ENCODE measurements around the gene PBRM1. TPM values are rescaled to one million over a fixed set of nuclear protein-coding genes. Genes with fewer than 3 reads are reported as not detected.

PBRM1 gene
- total RNA-seq, 1 experiment from 2014 or later = 40.0 TPM

GRCh38 chr3:52539010-52539653 lies 146.6 kb downstream of the PBRM1 start:
- H3K27ac ChIP-seq (ENCODE audit: low read depth, low read length) = no peak overlapping the region
- no peak overlapping the region for H3K4me2 ChIP-seq (ENCODE audit: low read length)
- ChIA-PET RAD21 (ENCODE audit: low non-redundant PET in 1 of 2, low total read pairs in 2 of 2, uncharacterized antibody in 2 of 2, unreplicated experiment in 2 of 2) (no interaction called here), CTCF (no interaction called here), POLR2A (interaction anchor here (0.7 kb wide), 1 partner anchor 328 kb away, joined by 3 read pairs; no protein-coding TSS in a partner anchor)
- no peaks in the 10 kb centered on the region for H3K9me2 ChIP-seq (ENCODE audit: insufficient read depth)
- H3K4me3 ChIP-seq (replicated peaks in 1 of 2; ENCODE audit: low read depth in 1 of 2, low read length in 2 of 2) = no peak overlapping the region
- H3K79me2 ChIP-seq (ENCODE audit: insufficient read depth, low read length) = peaks cover 55% of the 10 kb centered on the region
- no TSS peak for BruUV-seq (replicated peaks)
- peaks cover 0 to 7% of the 10 kb centered on the region in 2 experiments; a peak in 1 of 4 replicates for H3K36me3 ChIP-seq (ENCODE audit: control insufficient read depth in 1 of 2, insufficient read depth in 2 of 2, low read length in 2 of 2)
- H2AFZ ChIP-seq (ENCODE audit: low read depth, low read length, poor library complexity, severe bottlenecking) = no peak overlapping the region
- H3K9ac ChIP-seq (ENCODE audit: low read length) = no peak overlapping the region
- H3K4me1 ChIP-seq (ENCODE audit: control insufficient read depth in 1 of 2, insufficient read depth in 2 of 2, low read length in 2 of 2) = peaks cover 7 to 21% of the 10 kb centered on the region in 2 experiments; a peak in 3 of 4 replicates
- ATAC-seq (no peak), DNase-seq (ENCODE audit: low read depth, low spot score) (no peak)
- H4K20me1 ChIP-seq (ENCODE audit: insufficient read depth) = no peaks in the 10 kb centered on the region
- TF ChIP-seq YY1 (IDR thresholded peaks at IDR 0.05; ENCODE audit: extremely low read depth, insufficient replicate concordance, low read depth, low read length) (no peak), JUND (IDR thresholded peaks at IDR 0.05) (no peak), FOSL1 (IDR thresholded peaks at IDR 0.05; ENCODE audit: low read depth) (no peak), ELF1 (IDR thresholded peaks at IDR 0.05; ENCODE audit: borderline replicate concordance, low read depth) (no peak), POLR2AphosphoS5 (IDR thresholded peaks at IDR 0.05; ENCODE audit: low read depth, low read length) (no peak), TCF7L2 (IDR thresholded peaks at IDR 0.05; ENCODE audit: borderline replicate concordance, extremely low read depth, insufficient read depth, insufficient read length) (no peak), ATF3 (IDR thresholded peaks at IDR 0.05) (no peak), REST (IDR thresholded peaks at IDR 0.05; ENCODE audit: low read depth) (no peak), ZFX (IDR thresholded peaks at IDR 0.05) (no peak), CTCF (IDR thresholded peaks at IDR 0.05 in 2 of 3, conservative IDR thresholded peaks at IDR 0.05 in 1 of 3; ENCODE audit: borderline replicate concordance in 1 of 3, insufficient read depth in 1 of 3, low read depth in 2 of 3, low read length in 2 of 3) (no peak), EZH2phosphoT487 (IDR thresholded peaks at IDR 0.05; ENCODE audit: borderline replicate concordance) (no peak)
- intact Hi-C loops (cut with micrococcal nuclease) = no loop called here
- H3K9me3 ChIP-seq (ENCODE audit: control insufficient read depth in 1 of 2, insufficient read depth in 1 of 2, low read depth in 1 of 2, low read length in 2 of 2) = no peaks in the 10 kb centered on the region
- no peaks in the 10 kb centered on the region for H3K27me3 ChIP-seq (ENCODE audit: insufficient read depth, low read length)

Measured in HCT116 (cell line).